Heart left ventricle (tissue), 13 donors: Measurements from ENCODE around the gene LGALS16.

Experiments used
- CTCF ChIP-seq, 12 donors: fragments of 200-600 bp; sonication (generic) in 4 of 12; IDR thresholded peaks; one replicate each; pipeline versions ENCODE4 v1.5.0 to v1.8.0; 2018 to 2022; ENCODE audit warnings: antibody characterized with exemption in 12 of 12, mild to moderate bottlenecking in 5 of 12
- POLR2A ChIP-seq, 2 donors: fragments of 450-650 bp; IDR thresholded peaks; one replicate each; pipeline ENCODE4 v1.6.1; 2017; ENCODE audit warnings: antibody characterized with exemption in 2 of 2, mild to moderate bottlenecking in 2 of 2, moderate library complexity in 2 of 2
- donor health status: ischemic (EF 13 %, LVEDD 7.1; RV severe dilation, severe dysfunction).
- donor health status: DM: no; HTN: yes; CAD: no.
- donor health status: DM: no; HTN: no; CAD: no.
- donor health status: ischemic (EF 25% LVEDD 6.9; RV normal size, moderate dysfunction).
- donor health status: ischemic (EF 25% LVEDD 5.7; RV mildly dilated, moderate dysfunction).
- donor health status: ischemic (EF 35%, LVEDD 5.7; RV mildly dilated, moderate dysfunction).
- donor health status: nonischemic (EF 11% LVEDD 7.7; RV severe dilation, severe dysfunction).
- donor health status: DM: yes; HTN: yes; CAD: no.
- donor health status: PGD.
- donor health status: ischemic (EF 29% LVEDD 5.4; RV normal size, mild dysfunction).
- donor health status: nonischemic (EF 23%, LVEDD 6.1; RV moderate dilation, normal function).

- no peak for TF ChIP-seq CTCF (IDR thresholded peaks at IDR 0.05)
- no peak for TF ChIP-seq POLR2A (IDR thresholded peaks at IDR 0.05)
These were observed 12.1 kb upstream of the LGALS16 start for GRCh38 chr19:39643591-39643990.
